OCI-LY7 (cell line): ENCODE data around the gene APOH. TPM values are rescaled to one million over a fixed set of nuclear protein-coding genes. Genes with fewer than 3 reads are reported as not detected.

Experiments used
- BruUV-seq: library from RNA; stranded (reverse); fragments of 400-500 nt; replicated peaks from 2 replicates; lab custom pipeline; 2021; lab: Mats Ljungman, UMichigan
- CTCF ChIA-PET: fragments of 300-600 bp; sonication (Branson Sonifier 250); formaldehyde crosslinking; loops from one replicate; lab custom pipeline; 2022; ENCODE audit warnings: antibody characterized with exemption; ENCODE audit not compliant: unreplicated experiment; lab: Charles Lee
- POLR2A ChIA-PET: fragments of 300-600 bp; sonication (Branson Sonifier 250); formaldehyde crosslinking; loops from one replicate; lab custom pipeline; 2022; ENCODE audit warnings: antibody characterized with exemption; lab: Charles Lee
- DNase-seq: peaks from one replicate; pipeline ENCODE4 v3.0.0-alpha.2; 2015; ENCODE audit warnings: low spot score
- H2AFZ ChIP-seq: fragments of 200-600 bp; sonication (generic), shearing (Covaris generic); 2 replicates; pipeline ENCODE4 v1.6.1; 2014; ENCODE audit warnings: mild to moderate bottlenecking, antibody characterized with exemption, low read length, moderate library complexity
- H3K27ac ChIP-seq: fragments of 200-600 bp; sonication (generic); 2 replicates; pipeline ENCODE4 v1.5.1; 2014; ENCODE audit warnings: mixed run types, low read depth, mild to moderate bottlenecking, moderate library complexity, low read length, inconsistent platforms; ENCODE audit not compliant: poor library complexity, severe bottlenecking
- H3K36me3 ChIP-seq: fragments of 200-600 bp; sonication (generic); 2 replicates; pipeline ENCODE4 v1.6.1; 2014; ENCODE audit warnings: mild to moderate bottlenecking, antibody characterized with exemption, low read length, moderate library complexity, mixed read lengths; ENCODE audit not compliant: insufficient read depth
- H3K4me1 ChIP-seq: fragments of 200-600 bp; sonication (generic); 2 replicates; pipeline ENCODE4 v1.5.1; 2014; ENCODE audit warnings: mild to moderate bottlenecking, low read length; ENCODE audit not compliant: insufficient read depth, poor library complexity, severe bottlenecking
- H3K4me2 ChIP-seq: fragments of 200-600 bp; sonication (generic); 2 replicates; pipeline ENCODE4 v1.6.1; 2014; ENCODE audit warnings: mild to moderate bottlenecking, low read length
- H3K4me3 ChIP-seq: fragments of 200-600 bp; sonication (generic); 2 replicates; pipeline ENCODE4 v1.5.1; 2014; ENCODE audit warnings: mild to moderate bottlenecking, low read depth, low read length; ENCODE audit not compliant: poor library complexity, severe bottlenecking
- H3K79me2 ChIP-seq: fragments of 200-600 bp; sonication (generic); 2 replicates; pipeline ENCODE4 v1.6.1; 2016; ENCODE audit warnings: low read depth, mild to moderate bottlenecking, low read length, moderate library complexity, mixed read lengths; ENCODE audit not compliant: insufficient read depth
- H3K9me2 ChIP-seq: fragments of 200-600 bp; sonication (generic); 2 replicates; pipeline ENCODE4 v1.6.1; 2016; ENCODE audit warnings: mild to moderate bottlenecking, low read length, mixed read lengths; ENCODE audit not compliant: insufficient read depth
- H3K9me3 ChIP-seq: fragments of 200-600 bp; sonication (generic); 2 replicates; pipeline ENCODE4 v1.6.1; 2014; ENCODE audit warnings: mild to moderate bottlenecking, mixed run types, low read length, mixed read lengths
- H4K20me1 ChIP-seq: fragments of 200-600 bp; sonication (generic); 2 replicates; pipeline ENCODE4 v1.6.1; 2014; ENCODE audit warnings: mild to moderate bottlenecking, antibody characterized with exemption, low read length, moderate library complexity, mixed read lengths; ENCODE audit not compliant: insufficient read depth
- EZH2phosphoT487 ChIP-seq: fragments of 200-600 bp; sonication (generic); IDR thresholded peaks from 2 replicates; pipeline ENCODE4 v1.6.1; 2018; ENCODE audit warnings: low read depth, borderline replicate concordance, mild to moderate bottlenecking, mixed run types, antibody characterized with exemption, low read length, moderate library complexity, mixed read lengths
- intact Hi-C: fragments of 100-400 bp; cut with micrococcal nuclease; formaldehyde crosslinking; loops from one replicate; pipeline ENCODE4 v1.10.0; 2022; ENCODE audit not compliant: unreplicated experiment
- total RNA-seq, 2 experiments: library from RNA; depleted of rRNA in 1 of 2; stranded (reverse); fragments of >200 nt in 1 of 2; shearing (Covaris generic) in 1 of 2; gene quantifications; 2 replicates each; pipeline ENCODE4 v1.2.3, GENCODE V29; 2014 to 2022
- TF ChIP-seq, protein P1 (sequence below): fragments of 200-600 bp; sonication (generic); conservative IDR thresholded peaks from 2 replicates; pipeline ENCODE4 v1.5.1; 2014; ENCODE audit warnings: mild to moderate bottlenecking, antibody characterized with exemption, low read length, moderate library complexity, mixed read lengths

The APOH gene
- total RNA-seq, 2 experiments from 2014 or later = not detected

DNA sequence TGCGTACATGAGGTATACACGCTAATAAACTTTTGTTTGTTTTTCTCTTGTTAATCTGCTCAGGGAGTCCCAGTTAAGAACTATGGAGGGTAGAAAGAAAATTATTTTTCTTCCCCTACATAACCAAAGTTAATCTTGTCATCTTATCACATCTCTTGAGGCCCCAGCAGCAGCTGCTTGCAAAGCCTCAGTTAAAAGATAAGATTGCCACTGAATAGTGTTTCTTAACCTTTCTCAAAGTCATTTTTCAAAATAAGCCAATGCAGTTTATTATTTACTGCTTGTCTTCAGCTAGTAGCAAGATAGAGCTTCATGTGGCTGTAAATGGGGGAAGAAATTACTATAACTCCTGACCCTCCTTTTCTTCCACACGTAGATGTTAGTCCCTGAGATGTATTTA is 21.5 kb upstream of the APOH start:
- DNase-seq = no peak
- BruUV-seq = no TSS peak
- CTCF ChIA-PET = no interaction called here
- H3K36me3 ChIP-seq = no peaks in the 10 kb centered on the region
- no peaks in the 10 kb centered on the region for H3K4me1 ChIP-seq
- no peak overlapping the region for H3K4me3 ChIP-seq
- H3K4me2 ChIP-seq = no peak overlapping the region
- H3K27ac ChIP-seq = no peak overlapping the region
- no peak for TF ChIP-seq EZH2phosphoT487
- TF ChIP-seq, protein P1, sequence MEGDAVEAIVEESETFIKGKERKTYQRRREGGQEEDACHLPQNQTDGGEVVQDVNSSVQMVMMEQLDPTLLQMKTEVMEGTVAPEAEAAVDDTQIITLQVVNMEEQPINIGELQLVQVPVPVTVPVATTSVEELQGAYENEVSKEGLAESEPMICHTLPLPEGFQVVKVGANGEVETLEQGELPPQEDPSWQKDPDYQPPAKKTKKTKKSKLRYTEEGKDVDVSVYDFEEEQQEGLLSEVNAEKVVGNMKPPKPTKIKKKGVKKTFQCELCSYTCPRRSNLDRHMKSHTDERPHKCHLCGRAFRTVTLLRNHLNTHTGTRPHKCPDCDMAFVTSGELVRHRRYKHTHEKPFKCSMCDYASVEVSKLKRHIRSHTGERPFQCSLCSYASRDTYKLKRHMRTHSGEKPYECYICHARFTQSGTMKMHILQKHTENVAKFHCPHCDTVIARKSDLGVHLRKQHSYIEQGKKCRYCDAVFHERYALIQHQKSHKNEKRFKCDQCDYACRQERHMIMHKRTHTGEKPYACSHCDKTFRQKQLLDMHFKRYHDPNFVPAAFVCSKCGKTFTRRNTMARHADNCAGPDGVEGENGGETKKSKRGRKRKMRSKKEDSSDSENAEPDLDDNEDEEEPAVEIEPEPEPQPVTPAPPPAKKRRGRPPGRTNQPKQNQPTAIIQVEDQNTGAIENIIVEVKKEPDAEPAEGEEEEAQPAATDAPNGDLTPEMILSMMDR = no peak
- H3K9me2 ChIP-seq = no peaks in the 10 kb centered on the region
- no peaks in the 10 kb centered on the region for H3K79me2 ChIP-seq
- H2AFZ ChIP-seq = no peak overlapping the region
- H4K20me1 ChIP-seq = no peaks in the 10 kb centered on the region
- intact Hi-C loops = no loop called here
- POLR2A ChIA-PET = no interaction called here
- H3K9me3 ChIP-seq = no peaks in the 10 kb centered on the region

DNA sequence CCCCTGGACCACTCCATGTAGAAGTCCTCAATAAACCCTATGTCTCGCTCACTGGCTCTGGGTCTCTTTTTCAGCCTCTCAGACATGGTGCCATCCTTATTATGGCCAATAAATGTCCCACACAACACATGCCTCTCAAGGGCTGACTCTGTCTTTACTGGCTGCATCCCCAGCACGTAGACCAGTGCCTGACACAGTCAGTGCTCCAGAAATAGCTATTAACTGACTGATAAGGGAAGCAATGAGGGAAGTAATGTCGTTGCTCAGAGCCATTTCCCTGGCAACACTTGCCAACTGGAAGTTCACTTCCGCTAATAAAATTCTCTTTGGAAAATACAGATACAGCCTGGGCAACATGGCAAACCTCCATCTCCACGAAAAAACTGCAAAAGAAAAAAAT is 19.1 kb upstream of the APOH start:
- intact Hi-C loops = no loop called here
- no peaks in the 10 kb centered on the region for H3K36me3 ChIP-seq
- no peak overlapping the region for H3K27ac ChIP-seq
- H3K9me3 ChIP-seq = no peaks in the 10 kb centered on the region
- no peaks in the 10 kb centered on the region for H3K79me2 ChIP-seq
- ChIA-PET CTCF (interaction anchor here (1.1 kb wide), 1 partner anchor 48 kb away, joined by 4 read pairs; no protein-coding TSS in a partner anchor), POLR2A (no interaction called here)
- no TSS peak for BruUV-seq
- TF ChIP-seq, protein P1 = no peak
- TF ChIP-seq EZH2phosphoT487 = no peak
- no peaks in the 10 kb centered on the region for H4K20me1 ChIP-seq
- H3K9me2 ChIP-seq = no peaks in the 10 kb centered on the region
- no peak overlapping the region for H2AFZ ChIP-seq
- no peak for DNase-seq
- no peak overlapping the region for H3K4me3 ChIP-seq
- no peaks in the 10 kb centered on the region for H3K4me1 ChIP-seq
- no peak overlapping the region for H3K4me2 ChIP-seq

DNA sequence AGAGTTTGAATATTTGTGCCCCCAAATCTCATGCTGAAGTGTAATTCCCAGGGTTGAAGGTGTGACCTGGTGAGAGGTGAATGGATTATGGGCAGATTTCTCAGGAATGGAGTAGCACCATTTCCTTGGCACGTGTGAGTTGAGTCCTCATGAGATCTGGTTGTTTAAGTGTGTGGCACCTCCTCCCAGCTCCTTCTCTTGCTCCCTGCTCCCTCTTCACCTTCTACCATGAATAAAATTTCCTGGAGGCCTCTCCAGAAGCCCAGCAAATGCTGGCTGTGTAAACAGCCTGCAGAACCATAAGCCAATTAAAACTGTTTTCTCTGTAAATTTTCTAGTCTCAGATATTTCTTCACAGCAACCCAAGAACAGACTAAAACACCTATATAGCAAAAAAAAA is 12.6 kb upstream of the APOH start:
- Histone ChIP-seq H3K4me1 (no peaks in the 10 kb centered on the region), H3K9me2 (no peaks in the 10 kb centered on the region), H4K20me1 (no peaks in the 10 kb centered on the region), H3K9me3 (no peaks in the 10 kb centered on the region), H3K36me3 (no peaks in the 10 kb centered on the region), H3K4me2 (no peak overlapping the region), H3K79me2 (no peaks in the 10 kb centered on the region), H2AFZ (no peak overlapping the region), H3K27ac (no peak overlapping the region), H3K4me3 (no peak overlapping the region)
- ChIA-PET POLR2A (interaction anchor here (0.6 kb wide), 2 partner anchors 320 to 413 kb away, joined by 3 to 5 read pairs; no protein-coding TSS in a partner anchor), CTCF (no interaction called here)
- intact Hi-C loops = no loop called here
- DNase-seq = no peak
- TF ChIP-seq, protein P1 = no peak
- no peak for TF ChIP-seq EZH2phosphoT487
- no TSS peak for BruUV-seq
